BLaER1 treated with 17β-estradiol and CSF1 and Interleukin-3, amounts not matched to agents 10 nM and 100 nM (cell line): ENCODE data around the gene MAGT1.
"Not testable (repeated sequence)": the region's sequence is repeated elsewhere in the genome, so short reads cannot be mapped to it uniquely, and the experiment has no call there.

Experiments used
- H3K27ac ChIP-seq, 11 experiments: shearing (Covaris generic); formaldehyde crosslinking; 2 replicates each; pipeline ENCODE4 v1.8.1; 2022
- H3K27me3 ChIP-seq, 11 experiments: shearing (Covaris generic); formaldehyde crosslinking; 2 replicates each; pipeline ENCODE4 v1.8.1; 2022
- H3K36me3 ChIP-seq, 11 experiments: shearing (Covaris generic); formaldehyde crosslinking; 2 replicates each; pipeline ENCODE4 v1.8.1; 2022
- H3K4me1 ChIP-seq, 10 experiments: shearing (Covaris generic); formaldehyde crosslinking; 2 replicates each; pipeline ENCODE4 v1.8.1; 2022
- H3K4me2 ChIP-seq, 11 experiments: shearing (Covaris generic); formaldehyde crosslinking; 2 replicates each; pipeline ENCODE4 v1.8.1; 2022
- H3K4me3 ChIP-seq, 10 experiments: shearing (Covaris generic); formaldehyde crosslinking; 2 replicates each; pipeline ENCODE4 v1.8.1; 2022
- H3K9ac ChIP-seq, 11 experiments: shearing (Covaris generic); formaldehyde crosslinking; 2 replicates each; pipeline ENCODE4 v1.8.1; 2022
- H3K9me3 ChIP-seq, 11 experiments: shearing (Covaris generic); formaldehyde crosslinking; replicated peaks in 1 of 11; 2 replicates each; pipeline ENCODE4 v1.8.1; 2022
- H4K20me1 ChIP-seq, 11 experiments: shearing (Covaris generic); formaldehyde crosslinking; 2 replicates each; pipeline ENCODE4 v1.8.1; 2022
- Cebpa-rat ChIP-seq, 11 experiments: shearing (Covaris generic); IDR thresholded peaks; 2 replicates each; pipeline ENCODE4 v1.8.1; 2022

The MAGT1 gene

GRCh38 chrX:77894921-77895886, at the start of gene MAGT1:
MAGT1 (minus strand) TSS chrX:77895435; CDS start chrX:77895410, 25 bp downstream.
- Histone ChIP-seq H3K36me3 (peaks cover 0 to 7% (median 0%) of the 10 kb centered on the region in 11 experiments; a peak in 3 of 22 replicates), H3K27me3 (peaks cover 2 to 50% (median 20%) of the 10 kb centered on the region in 11 experiments; a peak in 13 of 22 replicates), H3K4me1 (peaks cover 5 to 26% (median 12%) of the 10 kb centered on the region in 10 experiments; a peak in 13 of 20 replicates), H3K4me2 (peak within 1 kb of the TSS; percentile 57 to 79 (median 71)), H3K9ac (peak within 1 kb of the TSS; percentile 82 to 87 (median 84)), H3K4me3 (peak within 1 kb of the TSS; percentile 58 to 78 (median 69)), H3K27ac (peak within 1 kb of the TSS; percentile 79 to 92 (median 84)), H3K9me3 (peaks cover 0 to 6% (median 0%) of the 10 kb centered on the region in 11 experiments; a peak in 5 of 22 replicates), H4K20me1 (peaks cover 6 to 40% (median 22%) of the 10 kb centered on the region in 11 experiments; a peak in 13 of 22 replicates)
- no peak; a peak in 1 of 22 replicates for TF ChIP-seq Cebpa-rat (IDR thresholded peaks at IDR 0.05)

- not testable (repeated sequence) for H3K27ac ChIP-seq, H3K9ac ChIP-seq, H3K4me2 ChIP-seq, H4K20me1 ChIP-seq, H3K9me3 ChIP-seq, H3K4me3 ChIP-seq, H3K36me3 ChIP-seq
- H3K27me3 ChIP-seq = peaks cover 3 to 48% (median 34%) of the 10 kb centered on the region in 11 experiments; a peak in 20 of 22 replicates
- peaks cover 3 to 21% (median 8%) of the 10 kb centered on the region in 10 experiments; a peak in 14 of 20 replicates for H3K4me1 ChIP-seq
Observed at GRCh38 chrX:77945031-77945430, 49.8 kb upstream of the MAGT1 start.

- Histone ChIP-seq H3K36me3 (no peaks in the 10 kb centered on the region), H3K4me2 (no peak overlapping the region; a peak in 1 of 22 replicates), H3K4me1 (peaks cover 3 to 25% (median 8%) of the 10 kb centered on the region in 10 experiments; a peak in 14 of 20 replicates), H4K20me1 (0 out of 22 replicates have a peak, but pooled peaks cover 0 to 6% (median 0%) of the 10 kb centered on the region in 11 experiments), H3K4me3 (no peak overlapping the region), H3K9me3 (peaks cover 0 to 2% (median under 1%) of the 10 kb centered on the region in 11 experiments; a peak in 9 of 22 replicates), H3K27me3 (peaks cover 14 to 75% (median 51%) of the 10 kb centered on the region in 11 experiments; a peak in 20 of 22 replicates), H3K9ac (no peak overlapping the region), H3K27ac (no peak overlapping the region)
- TF ChIP-seq Cebpa-rat (IDR thresholded peaks at IDR 0.05) = no peak
Observed at GRCh38 chrX:77938083-77938680, 42.9 kb upstream of the MAGT1 start.

GRCh38 chrX:77937291-77937690, 42.1 kb upstream of the MAGT1 start:
- no peak for TF ChIP-seq Cebpa-rat (IDR thresholded peaks at IDR 0.05)
- Histone ChIP-seq H3K4me3 (no peak overlapping the region), H3K4me2 (no peak overlapping the region), H4K20me1 (0 out of 22 replicates have a peak, but pooled peaks cover 0 to 6% (median 0%) of the 10 kb centered on the region in 11 experiments), H3K9ac (no peak overlapping the region), H3K9me3 (peaks cover 0 to 11% (median 8%) of the 10 kb centered on the region in 11 experiments; a peak in 13 of 22 replicates), H3K27me3 (peaks cover 14 to 68% (median 43%) of the 10 kb centered on the region in 11 experiments; a peak in 20 of 22 replicates), H3K27ac (no peak overlapping the region), H3K36me3 (no peaks in the 10 kb centered on the region), H3K4me1 (peaks cover 0 to 16% (median under 1%) of the 10 kb centered on the region in 10 experiments; a peak in 8 of 20 replicates)

- peaks cover 14 to 58% (median 36%) of the 10 kb centered on the region in 11 experiments; a peak in 19 of 22 replicates for H3K27me3 ChIP-seq
- TF ChIP-seq Cebpa-rat (IDR thresholded peaks at IDR 0.05) = no peak
- peaks cover 0 to 12% (median 0%) of the 10 kb centered on the region in 10 experiments; a peak in 1 of 20 replicates for H3K4me1 ChIP-seq
- no peak overlapping the region for H3K27ac ChIP-seq
- H3K4me3 ChIP-seq = no peak overlapping the region
- H3K9me3 ChIP-seq = peaks cover 0 to 13% (median 8%) of the 10 kb centered on the region in 11 experiments; a peak in 13 of 22 replicates
- H3K36me3 ChIP-seq = no peaks in the 10 kb centered on the region
- H4K20me1 ChIP-seq = 0 out of 22 replicates have a peak, but pooled peaks cover 0 to 6% (median 0%) of the 10 kb centered on the region in 11 experiments
- no peak overlapping the region for H3K9ac ChIP-seq
- no peak overlapping the region for H3K4me2 ChIP-seq
Observed at GRCh38 chrX:77936299-77936698, 41.1 kb upstream of the MAGT1 start.

- peaks cover 0 to 12% (median 0%) of the 10 kb centered on the region in 10 experiments; a peak in 1 of 20 replicates for H3K4me1 ChIP-seq
- H3K4me2 ChIP-seq = no peak overlapping the region
- no peak overlapping the region for H3K27ac ChIP-seq
- H3K9ac ChIP-seq = no peak overlapping the region
- H3K4me3 ChIP-seq = no peak overlapping the region
- peaks cover 0 to 16% (median 8%) of the 10 kb centered on the region in 11 experiments; a peak in 13 of 22 replicates for H3K9me3 ChIP-seq
- no peaks in the 10 kb centered on the region for H3K36me3 ChIP-seq
- H4K20me1 ChIP-seq = 0 out of 22 replicates have a peak, but pooled peaks cover 0 to 6% (median 0%) of the 10 kb centered on the region in 11 experiments
- no peak for TF ChIP-seq Cebpa-rat (IDR thresholded peaks at IDR 0.05)
- H3K27me3 ChIP-seq = peaks cover 14 to 57% (median 35%) of the 10 kb centered on the region in 11 experiments; a peak in 19 of 22 replicates
Observed at GRCh38 chrX:77935886-77936285, 40.7 kb upstream of the MAGT1 start.

- 0 out of 22 replicates have a peak, but pooled peaks cover 0 to 6% (median 0%) of the 10 kb centered on the region in 11 experiments for H3K36me3 ChIP-seq
- peaks cover 0 to 6% (median 0%) of the 10 kb centered on the region in 11 experiments; a peak in 2 of 22 replicates for H4K20me1 ChIP-seq
- no peak for TF ChIP-seq Cebpa-rat (IDR thresholded peaks at IDR 0.05)
- H3K9ac ChIP-seq = no peak overlapping the region
- no peak overlapping the region for H3K4me3 ChIP-seq
- peaks cover 0 to 13% (median 0%) of the 10 kb centered on the region in 10 experiments; a peak in 4 of 20 replicates for H3K4me1 ChIP-seq
- H3K4me2 ChIP-seq = no peak overlapping the region
- no peak overlapping the region for H3K27ac ChIP-seq
- H3K27me3 ChIP-seq = peaks cover 19 to 60% (median 43%) of the 10 kb centered on the region in 11 experiments; a peak in 21 of 22 replicates
- peaks cover 6 to 26% (median 16%) of the 10 kb centered on the region in 11 experiments; a peak in 16 of 22 replicates for H3K9me3 ChIP-seq
Observed at GRCh38 chrX:77930581-77930980, 35.3 kb upstream of the MAGT1 start.

GRCh38 chrX:77925764-77926163, 30.5 kb upstream of the MAGT1 start:
- no peaks in the 10 kb centered on the region; a peak in 2 of 22 replicates for H4K20me1 ChIP-seq
- no peak overlapping the region for H3K4me3 ChIP-seq
- peaks cover 0 to 16% (median 0%) of the 10 kb centered on the region in 10 experiments; a peak in 4 of 20 replicates for H3K4me1 ChIP-seq
- no peak overlapping the region for H3K9ac ChIP-seq
- TF ChIP-seq Cebpa-rat (IDR thresholded peaks at IDR 0.05) = no peak
- H3K36me3 ChIP-seq = 0 out of 22 replicates have a peak, but pooled peaks cover 0 to 6% (median 0%) of the 10 kb centered on the region in 11 experiments
- no peak overlapping the region for H3K27ac ChIP-seq
- peaks cover 0 to 15% (median 9%) of the 10 kb centered on the region in 11 experiments; a peak in 13 of 22 replicates for H3K9me3 ChIP-seq
- H3K27me3 ChIP-seq = peaks cover 23 to 85% (median 64%) of the 10 kb centered on the region in 11 experiments; a peak in 21 of 22 replicates
- peak overlapping the region in 2 of 11 experiments; percentile 34 to 50; a peak in 2 of 22 replicates for H3K4me2 ChIP-seq
